Lower leg skin (tissue), 3 donors: ENCODE data around the gene PEX11B.
"Not testable (repeated sequence)": the region's sequence is repeated elsewhere in the genome, so short reads cannot be mapped to it uniquely, and the experiment has no call there.

Experiments
- POLR2A ChIP-seq, 2 donors: fragments of 450-650 bp; IDR thresholded peaks; one replicate each; pipeline ENCODE4 v1.6.1; 2016 to 2017; ENCODE audit warnings: antibody characterized with exemption in 2 of 2, mild to moderate bottlenecking in 1 of 2, moderate library complexity in 1 of 2
- TF ChIP-seq, protein P1 (sequence below), 3 donors: fragments of 450-650 bp; IDR thresholded peaks; one replicate each; pipeline ENCODE4 v1.5.1; 2016; ENCODE audit warnings: antibody characterized with exemption in 3 of 3, mild to moderate bottlenecking in 3 of 3, moderate library complexity in 2 of 3

- TF ChIP-seq, protein P1, sequence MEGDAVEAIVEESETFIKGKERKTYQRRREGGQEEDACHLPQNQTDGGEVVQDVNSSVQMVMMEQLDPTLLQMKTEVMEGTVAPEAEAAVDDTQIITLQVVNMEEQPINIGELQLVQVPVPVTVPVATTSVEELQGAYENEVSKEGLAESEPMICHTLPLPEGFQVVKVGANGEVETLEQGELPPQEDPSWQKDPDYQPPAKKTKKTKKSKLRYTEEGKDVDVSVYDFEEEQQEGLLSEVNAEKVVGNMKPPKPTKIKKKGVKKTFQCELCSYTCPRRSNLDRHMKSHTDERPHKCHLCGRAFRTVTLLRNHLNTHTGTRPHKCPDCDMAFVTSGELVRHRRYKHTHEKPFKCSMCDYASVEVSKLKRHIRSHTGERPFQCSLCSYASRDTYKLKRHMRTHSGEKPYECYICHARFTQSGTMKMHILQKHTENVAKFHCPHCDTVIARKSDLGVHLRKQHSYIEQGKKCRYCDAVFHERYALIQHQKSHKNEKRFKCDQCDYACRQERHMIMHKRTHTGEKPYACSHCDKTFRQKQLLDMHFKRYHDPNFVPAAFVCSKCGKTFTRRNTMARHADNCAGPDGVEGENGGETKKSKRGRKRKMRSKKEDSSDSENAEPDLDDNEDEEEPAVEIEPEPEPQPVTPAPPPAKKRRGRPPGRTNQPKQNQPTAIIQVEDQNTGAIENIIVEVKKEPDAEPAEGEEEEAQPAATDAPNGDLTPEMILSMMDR (IDR thresholded peaks at IDR 0.05), result not testable (repeated sequence)
- TF ChIP-seq POLR2A (IDR thresholded peaks at IDR 0.05), result not testable (repeated sequence)
Measured at GRCh38 chr1:145920297-145920696, 1.8 kb upstream of the PEX11B start.
